HG03196 (cell line): Measurements from ENCODE around the gene AMT.
"Not testable (repeated sequence)": the region's sequence is repeated elsewhere in the genome, so short reads cannot be mapped to it uniquely, and the experiment has no call there.

Experiments used
- ATAC-seq: cut with Tn5 transposase; IDR thresholded peaks from one replicate; pipeline ENCODE4 v1.9.1; 2021; ENCODE audit not compliant: unreplicated experiment

AMT gene

GRCh38 chr3:49427586-49427985 lies 5.3 kb upstream of the AMT start:
- ATAC-seq, result no peak

GRCh38 chr3:49424816-49425215 lies 2.5 kb upstream of the AMT start:
- ATAC-seq, result no peak

GRCh38 chr3:49421890-49422378 lies 339 bp downstream of the AMT start:
- ATAC-seq, result no peak

- no peak for ATAC-seq
These were observed 4.7 kb downstream of the AMT start for GRCh38 chr3:49417516-49418120.

- ATAC-seq, result no peak
These were observed 5.4 kb downstream of the AMT start for GRCh38 chr3:49416867-49417266.

- no peak for ATAC-seq
These were observed 6.2 kb downstream of the AMT start for GRCh38 chr3:49415931-49416601.

GRCh38 chr3:49414753-49415152 lies 7.5 kb downstream of the AMT start:
- no peak for ATAC-seq

- ATAC-seq, result no peak
These were observed 8.9 kb downstream of the AMT start for GRCh38 chr3:49413338-49413734.

- ATAC-seq, result no peak
These were observed 9.5 kb downstream of the AMT start for GRCh38 chr3:49412632-49413337.

- peak; percentile 78 for ATAC-seq
These were observed 10.2 kb downstream of the AMT start, which contains the start of the genes RHOA and TCTA for GRCh38 chr3:49411968-49412631. RHOA (minus strand) TSS chr3:49411976; CDS start chr3:49375589, 36,387 bp downstream. TCTA (plus strand) TSS chr3:49412423; CDS start chr3:49412427, 4 bp downstream.

- ATAC-seq, result peak; percentile 23
These were observed 10.7 kb downstream of the AMT start for GRCh38 chr3:49411535-49411967.

GRCh38 chr3:49410846-49411534 lies 11.3 kb downstream of the AMT start:
- no peak for ATAC-seq

GRCh38 chr3:49410066-49410845 lies 12.0 kb downstream of the AMT start:
- ATAC-seq, result no peak

- no peak for ATAC-seq
These were observed 15.4 kb downstream of the AMT start for GRCh38 chr3:49406571-49407565.

- ATAC-seq, result not testable (repeated sequence)
These were observed 16.7 kb downstream of the AMT start for GRCh38 chr3:49405570-49405969.

- ATAC-seq, result no peak
These were observed 18.4 kb downstream of the AMT start for GRCh38 chr3:49403891-49404290.

GRCh38 chr3:49401766-49402165 lies 20.5 kb downstream of the AMT start:
- ATAC-seq, result no peak

- ATAC-seq, result no peak
These were observed 22.8 kb downstream of the AMT start for GRCh38 chr3:49399461-49399860.

- ATAC-seq, result no peak
These were observed 24.8 kb downstream of the AMT start for GRCh38 chr3:49397470-49397869.
